Activated CD4-positive, alpha-beta T cell treated with anti-CD3 and anti-CD28 coated beads, Interleukin-2, amount 50 U/mL, for 48 hours (primary cell): ENCODE data around the gene DBNDD2.

Experiments used
- DNase-seq, 2 experiments: peaks; one replicate each; pipeline ENCODE4 v3.0.0-alpha.2; 2020

Gene DBNDD2

GRCh38 chr20:45452772-45453691 lies 44.9 kb downstream of the DBNDD2 start:
- no peak for DNase-seq

GRCh38 chr20:45456632-45457031 lies 48.5 kb downstream of the DBNDD2 start:
- peak; percentile 45 to 57 for DNase-seq

DNA sequence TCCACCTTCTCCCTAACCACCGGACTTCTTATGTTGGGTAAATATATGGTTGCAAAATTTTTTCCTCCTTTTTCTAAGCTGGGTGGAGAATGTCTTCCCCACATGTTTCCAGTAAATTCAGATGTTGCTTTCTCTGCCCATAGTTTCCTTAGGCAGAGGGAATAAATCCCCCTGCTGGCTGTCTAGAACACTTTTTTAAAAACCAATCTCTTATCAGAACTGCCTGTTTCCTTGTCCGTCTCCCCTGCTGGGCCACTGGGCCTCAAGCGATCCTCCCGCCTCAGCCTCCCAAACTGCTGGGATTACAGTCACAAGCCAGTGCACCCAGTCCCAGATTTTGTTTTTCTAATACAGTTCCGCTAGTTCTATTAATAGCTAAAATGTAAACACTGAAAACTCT lies 51.5 kb downstream of the DBNDD2 start:
- no peak for DNase-seq
